Measurements from ENCODE around the gene APBB2.

Gene APBB2

DNA sequence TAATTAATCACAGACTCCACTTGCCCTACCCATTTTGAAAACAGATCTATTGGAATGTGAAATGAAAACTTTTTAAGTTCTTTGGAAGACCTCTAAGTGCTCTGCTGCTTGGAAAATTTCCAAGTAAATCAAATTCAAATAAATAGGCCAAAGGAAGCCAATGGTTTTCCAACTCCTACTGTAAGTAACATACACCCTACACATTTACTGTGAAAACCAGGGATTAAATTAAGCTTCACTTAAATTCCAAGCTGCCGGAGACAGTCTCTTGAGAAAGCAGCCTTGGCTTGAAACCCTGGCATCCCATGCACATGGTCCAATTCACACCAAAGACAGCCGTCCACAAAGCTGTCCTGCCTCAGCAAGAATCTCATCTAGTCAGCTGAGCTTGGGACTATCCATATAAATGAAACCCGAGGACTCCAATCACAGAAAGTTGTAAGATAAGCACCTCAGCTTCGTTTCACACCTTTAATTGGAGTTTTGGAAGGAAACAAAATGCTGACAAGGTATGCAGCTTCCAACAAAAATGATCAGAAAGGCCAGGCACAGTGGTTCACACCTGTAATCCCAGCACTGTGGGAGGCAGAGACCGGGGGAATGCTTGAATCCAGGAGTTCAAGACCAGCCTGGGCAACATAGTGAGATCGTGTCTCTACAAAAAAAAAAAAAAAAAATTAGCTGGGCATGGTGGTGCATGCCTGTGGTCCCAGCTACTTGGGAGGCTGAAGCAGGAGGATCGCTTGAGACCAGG, 88.6 kb downstream of the APBB2 start:
- no peak for DNase-seq (ENCODE audit: extremely low read depth, low read depth)
- TF ChIP-seq, protein P1, sequence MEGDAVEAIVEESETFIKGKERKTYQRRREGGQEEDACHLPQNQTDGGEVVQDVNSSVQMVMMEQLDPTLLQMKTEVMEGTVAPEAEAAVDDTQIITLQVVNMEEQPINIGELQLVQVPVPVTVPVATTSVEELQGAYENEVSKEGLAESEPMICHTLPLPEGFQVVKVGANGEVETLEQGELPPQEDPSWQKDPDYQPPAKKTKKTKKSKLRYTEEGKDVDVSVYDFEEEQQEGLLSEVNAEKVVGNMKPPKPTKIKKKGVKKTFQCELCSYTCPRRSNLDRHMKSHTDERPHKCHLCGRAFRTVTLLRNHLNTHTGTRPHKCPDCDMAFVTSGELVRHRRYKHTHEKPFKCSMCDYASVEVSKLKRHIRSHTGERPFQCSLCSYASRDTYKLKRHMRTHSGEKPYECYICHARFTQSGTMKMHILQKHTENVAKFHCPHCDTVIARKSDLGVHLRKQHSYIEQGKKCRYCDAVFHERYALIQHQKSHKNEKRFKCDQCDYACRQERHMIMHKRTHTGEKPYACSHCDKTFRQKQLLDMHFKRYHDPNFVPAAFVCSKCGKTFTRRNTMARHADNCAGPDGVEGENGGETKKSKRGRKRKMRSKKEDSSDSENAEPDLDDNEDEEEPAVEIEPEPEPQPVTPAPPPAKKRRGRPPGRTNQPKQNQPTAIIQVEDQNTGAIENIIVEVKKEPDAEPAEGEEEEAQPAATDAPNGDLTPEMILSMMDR (IDR thresholded peaks at IDR 0.05; ENCODE audit: low read depth, low read length, missing control alignments) = no peak
- no peak overlapping the region for H3K4me3 ChIP-seq (replicated peaks; ENCODE audit: low read depth, low read length)

DNA sequence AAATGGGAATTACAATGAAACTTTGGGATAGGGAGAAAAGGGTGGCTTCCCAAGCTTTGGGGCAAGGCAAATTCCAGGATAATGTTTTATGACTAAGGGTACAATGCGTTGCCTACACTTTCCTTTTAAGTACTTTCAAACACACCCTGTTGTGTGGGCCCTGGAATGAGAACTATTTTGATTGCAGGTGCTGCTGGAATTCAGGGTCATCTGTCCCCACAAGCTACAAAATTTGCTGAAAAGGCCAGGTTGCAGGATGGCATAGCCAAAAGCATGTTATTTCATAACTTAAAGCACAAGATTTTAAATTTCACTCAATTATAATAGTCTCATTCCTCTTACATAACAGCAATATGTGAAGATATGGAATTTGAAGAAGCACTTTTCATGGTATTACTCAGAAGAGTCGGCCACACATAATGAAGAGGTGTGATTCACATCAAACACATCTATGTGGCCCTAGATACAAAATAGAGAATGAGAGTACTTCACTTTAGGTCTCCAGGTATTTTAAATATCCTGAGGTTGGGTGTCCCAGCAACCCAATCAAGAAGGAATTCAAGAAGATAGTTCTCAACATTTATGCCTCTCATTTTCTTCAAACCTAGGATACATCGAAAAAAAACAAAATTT, 89.3 kb downstream of the APBB2 start:
- TF ChIP-seq, protein P1 (IDR thresholded peaks at IDR 0.05; ENCODE audit: low read depth, low read length, missing control alignments) = no peak
- no peak for DNase-seq (ENCODE audit: extremely low read depth, low read depth)
- H3K4me3 ChIP-seq (replicated peaks; ENCODE audit: low read depth, low read length) = no peak overlapping the region

DNA sequence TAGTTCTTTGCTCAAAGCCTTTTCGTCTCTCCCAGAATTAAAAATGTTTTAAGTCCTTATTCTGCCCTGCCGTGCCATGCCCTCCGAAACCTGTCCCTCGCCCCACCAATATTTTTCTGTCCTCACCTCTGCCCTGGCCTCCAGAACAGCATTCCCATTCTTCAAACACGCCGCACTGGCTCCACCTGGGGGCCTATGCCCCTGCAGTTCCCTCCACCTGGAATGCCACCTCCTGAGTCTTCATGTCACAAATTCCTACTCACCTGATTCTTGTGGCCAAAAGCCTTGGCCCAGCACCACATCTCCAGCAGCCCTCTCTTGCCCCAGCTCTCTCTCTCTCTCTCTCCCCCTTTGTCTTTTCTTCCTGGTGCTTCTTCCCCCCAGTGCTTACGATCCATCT, 91.6 kb downstream of the APBB2 start:
- TF ChIP-seq, protein P1 (IDR thresholded peaks at IDR 0.05; ENCODE audit: low read depth, low read length, missing control alignments) = no peak
- no peak for DNase-seq (ENCODE audit: extremely low read depth, low read depth)
- no peak overlapping the region for H3K4me3 ChIP-seq (replicated peaks; ENCODE audit: low read depth, low read length)

DNA sequence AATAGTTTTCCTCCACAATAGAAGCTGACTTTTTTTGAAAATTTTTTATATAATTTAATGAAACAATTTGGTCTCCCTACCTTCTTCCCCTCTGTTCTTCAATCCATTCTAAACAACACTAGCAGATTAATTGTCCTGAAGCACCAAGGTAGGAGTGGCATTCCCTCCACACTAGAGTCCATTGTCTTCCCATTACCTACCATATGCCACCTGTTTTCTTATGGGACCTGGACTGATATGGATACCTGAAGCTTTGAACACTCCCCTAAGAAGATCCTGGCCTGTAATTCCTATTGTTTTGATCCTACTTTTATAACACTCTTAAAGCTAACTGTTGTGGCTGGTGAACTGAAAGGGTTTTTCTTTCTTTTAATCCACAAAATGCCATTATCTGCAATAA, 92.0 kb downstream of the APBB2 start:
- TF ChIP-seq, protein P1 (IDR thresholded peaks at IDR 0.05; ENCODE audit: low read depth, low read length, missing control alignments) = no peak
- no peak overlapping the region for H3K4me3 ChIP-seq (replicated peaks; ENCODE audit: low read depth, low read length)
- DNase-seq (ENCODE audit: extremely low read depth, low read depth) = no peak

DNA sequence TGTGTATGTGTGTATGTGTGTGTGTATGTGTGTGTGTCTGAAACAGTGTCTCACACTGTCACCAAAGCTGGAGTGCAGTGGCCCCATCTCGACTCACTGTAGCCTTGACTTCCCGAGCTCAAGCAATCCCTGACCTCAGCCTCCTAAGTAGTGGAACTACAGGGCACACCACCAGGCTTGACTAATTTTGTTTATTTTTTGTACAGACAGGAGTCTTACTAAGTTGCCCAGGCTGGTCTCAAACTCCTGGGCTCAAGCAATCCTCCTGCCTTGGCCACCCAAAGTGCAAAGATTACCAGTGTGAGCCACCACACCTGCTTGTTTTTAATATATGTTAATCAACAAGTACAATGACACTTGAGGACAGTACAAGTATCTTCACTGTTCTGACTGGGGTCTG, 92.4 kb downstream of the APBB2 start:
- no peak for DNase-seq (ENCODE audit: extremely low read depth, low read depth)
- H3K4me3 ChIP-seq (replicated peaks; ENCODE audit: low read depth, low read length) = no peak overlapping the region
- TF ChIP-seq, protein P1 (IDR thresholded peaks at IDR 0.05; ENCODE audit: low read depth, low read length, missing control alignments) = no peak

DNA sequence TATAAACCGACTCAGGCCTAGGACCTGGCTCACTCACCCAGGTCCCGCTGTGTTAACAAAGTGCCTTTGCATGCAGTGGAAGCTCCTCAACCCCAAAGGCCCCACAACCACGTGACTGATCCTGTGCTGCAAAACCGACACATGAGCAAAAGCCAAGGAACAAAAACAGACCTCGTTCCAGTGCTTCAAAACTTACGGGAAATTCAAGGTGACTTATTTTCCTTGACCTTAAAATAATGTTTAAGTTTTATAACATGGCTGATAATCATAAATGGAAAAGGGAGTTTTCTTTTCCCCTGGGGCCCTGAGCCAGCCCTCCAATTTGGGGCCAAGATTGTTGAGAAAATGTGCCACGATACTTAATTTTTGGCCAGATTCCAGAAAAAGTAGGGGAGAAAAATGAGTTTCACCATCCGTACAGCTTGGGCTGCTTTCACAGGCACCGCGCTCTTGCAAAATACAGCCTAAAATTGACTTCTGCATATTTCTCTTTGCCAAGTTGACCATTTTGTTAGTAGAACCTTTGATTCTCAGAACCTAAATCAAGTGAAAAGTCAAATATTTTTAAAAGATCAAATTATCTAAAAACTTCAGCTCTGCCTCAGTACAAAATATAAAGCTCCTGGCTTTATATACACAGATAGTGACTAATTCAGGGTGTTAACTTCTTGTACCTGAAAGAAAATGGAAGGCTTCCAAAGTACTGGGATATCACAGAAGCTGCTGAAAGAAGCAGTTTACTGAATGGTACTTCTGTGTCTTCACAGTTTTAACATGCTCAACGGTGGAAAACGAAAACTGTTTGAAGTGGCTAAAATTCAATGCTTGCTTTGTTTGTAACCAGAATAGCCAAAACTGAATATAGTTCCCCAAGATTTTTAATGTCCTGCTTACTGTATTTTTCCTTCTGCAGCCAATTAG, 93.8 kb downstream of the APBB2 start:
- DNase-seq (ENCODE audit: extremely low read depth, low read depth) = no peak
- TF ChIP-seq, protein P1 (IDR thresholded peaks at IDR 0.05; ENCODE audit: low read depth, low read length, missing control alignments) = no peak
- H3K4me3 ChIP-seq (replicated peaks; ENCODE audit: low read depth, low read length) = no peak overlapping the region
